Measurements from ENCODE around the gene UNC13B. TPM values are rescaled to one million over a fixed set of nuclear protein-coding genes. Genes with fewer than 3 reads are reported as not detected.

The UNC13B gene
- total and polyA plus RNA-seq, 2 experiments from 2014 or later: 7.1 to 24.3 TPM

DNA sequence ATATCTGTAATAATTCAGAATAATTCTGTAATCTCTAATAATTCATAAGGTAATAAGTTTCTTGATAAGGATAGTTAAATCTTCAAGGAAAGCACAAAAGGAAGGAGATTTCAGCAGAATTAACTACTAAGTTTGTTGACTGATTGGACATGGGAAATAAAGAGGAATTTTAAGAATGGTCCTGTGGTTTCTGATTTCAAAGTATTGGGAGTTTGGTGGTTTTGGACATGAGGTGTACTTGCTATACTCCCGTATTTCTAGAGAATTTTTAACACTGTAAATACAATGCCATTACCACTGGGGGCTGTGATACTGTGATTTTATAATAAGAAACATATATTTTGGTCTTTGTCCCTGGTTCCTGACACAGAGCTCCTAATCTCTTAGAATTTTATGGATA lies 123.9 kb downstream of the UNC13B start:
- H3K9me2 ChIP-seq (replicated peaks; ENCODE audit: insufficient read depth): no peaks in the 10 kb centered on the region
- 81% methylated on average over 1 of the region's 1 CpG for WGBS (ENCODE audit: low lambda C conversion rate, missing lambda C conversion rate)
- H3K27me3 ChIP-seq: no peaks in the 10 kb centered on the region

GRCh38 chr9:35286381-35286780 lies 124.6 kb downstream of the UNC13B start:
- H3K9me3 ChIP-seq (ENCODE audit: low read depth): no peaks in the 10 kb centered on the region
- WGBS (ENCODE audit: low lambda C conversion rate, missing lambda C conversion rate): 95% methylated on average over 1 of the region's 1 CpG
- H3K36me3 ChIP-seq (replicated peaks; ENCODE audit: insufficient read depth, low read depth): no peaks in the 10 kb centered on the region
- H3K4me3 ChIP-seq: no peak overlapping the region
- H4K20me1 ChIP-seq (ENCODE audit: insufficient read depth, poor library complexity, severe bottlenecking): no peaks in the 10 kb centered on the region
- no peaks in the 10 kb centered on the region for H3K27me3 ChIP-seq
- H3K4me2 ChIP-seq: no peak overlapping the region
- no peak overlapping the region for H3K27ac ChIP-seq
- no peaks in the 10 kb centered on the region for H3K4me1 ChIP-seq (ENCODE audit: insufficient read depth)
- no peaks in the 10 kb centered on the region for H3K9me2 ChIP-seq (replicated peaks; ENCODE audit: insufficient read depth)
- no peaks in the 10 kb centered on the region for H3K79me2 ChIP-seq
- TF ChIP-seq EZH2phosphoT487 (IDR thresholded peaks at IDR 0.05; ENCODE audit: low read depth, severe bottlenecking, unreplicated experiment): no peak
- TF ChIP-seq EZH2 (IDR thresholded peaks at IDR 0.05; ENCODE audit: borderline replicate concordance): no peak
- TF ChIP-seq, protein P1, sequence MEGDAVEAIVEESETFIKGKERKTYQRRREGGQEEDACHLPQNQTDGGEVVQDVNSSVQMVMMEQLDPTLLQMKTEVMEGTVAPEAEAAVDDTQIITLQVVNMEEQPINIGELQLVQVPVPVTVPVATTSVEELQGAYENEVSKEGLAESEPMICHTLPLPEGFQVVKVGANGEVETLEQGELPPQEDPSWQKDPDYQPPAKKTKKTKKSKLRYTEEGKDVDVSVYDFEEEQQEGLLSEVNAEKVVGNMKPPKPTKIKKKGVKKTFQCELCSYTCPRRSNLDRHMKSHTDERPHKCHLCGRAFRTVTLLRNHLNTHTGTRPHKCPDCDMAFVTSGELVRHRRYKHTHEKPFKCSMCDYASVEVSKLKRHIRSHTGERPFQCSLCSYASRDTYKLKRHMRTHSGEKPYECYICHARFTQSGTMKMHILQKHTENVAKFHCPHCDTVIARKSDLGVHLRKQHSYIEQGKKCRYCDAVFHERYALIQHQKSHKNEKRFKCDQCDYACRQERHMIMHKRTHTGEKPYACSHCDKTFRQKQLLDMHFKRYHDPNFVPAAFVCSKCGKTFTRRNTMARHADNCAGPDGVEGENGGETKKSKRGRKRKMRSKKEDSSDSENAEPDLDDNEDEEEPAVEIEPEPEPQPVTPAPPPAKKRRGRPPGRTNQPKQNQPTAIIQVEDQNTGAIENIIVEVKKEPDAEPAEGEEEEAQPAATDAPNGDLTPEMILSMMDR (IDR thresholded peaks at IDR 0.05; ENCODE audit: poor library complexity): no peak
- no peak for DNase-seq (ENCODE audit: low spot score)
- no peak overlapping the region for H2AFZ ChIP-seq

More for the DNA sequence above, 123.9 kb downstream of the UNC13B start:
- Histone ChIP-seq H3K36me3 (replicated peaks; ENCODE audit: insufficient read depth, low read depth) (no peaks in the 10 kb centered on the region), H2AFZ (no peak overlapping the region), H3K4me1 (ENCODE audit: insufficient read depth) (no peaks in the 10 kb centered on the region), H3K4me2 (no peak overlapping the region), H3K27ac (no peak overlapping the region), H3K9me3 (ENCODE audit: low read depth) (no peaks in the 10 kb centered on the region), H3K4me3 (no peak overlapping the region), H3K79me2 (no peaks in the 10 kb centered on the region), H4K20me1 (ENCODE audit: insufficient read depth, poor library complexity, severe bottlenecking) (no peaks in the 10 kb centered on the region)
- TF ChIP-seq, protein P1 (IDR thresholded peaks at IDR 0.05; ENCODE audit: poor library complexity): no peak
- no peak for TF ChIP-seq EZH2 (IDR thresholded peaks at IDR 0.05; ENCODE audit: borderline replicate concordance)
- no peak for TF ChIP-seq EZH2phosphoT487 (IDR thresholded peaks at IDR 0.05; ENCODE audit: low read depth, severe bottlenecking, unreplicated experiment)
- no peak for DNase-seq (ENCODE audit: low spot score)

DNA sequence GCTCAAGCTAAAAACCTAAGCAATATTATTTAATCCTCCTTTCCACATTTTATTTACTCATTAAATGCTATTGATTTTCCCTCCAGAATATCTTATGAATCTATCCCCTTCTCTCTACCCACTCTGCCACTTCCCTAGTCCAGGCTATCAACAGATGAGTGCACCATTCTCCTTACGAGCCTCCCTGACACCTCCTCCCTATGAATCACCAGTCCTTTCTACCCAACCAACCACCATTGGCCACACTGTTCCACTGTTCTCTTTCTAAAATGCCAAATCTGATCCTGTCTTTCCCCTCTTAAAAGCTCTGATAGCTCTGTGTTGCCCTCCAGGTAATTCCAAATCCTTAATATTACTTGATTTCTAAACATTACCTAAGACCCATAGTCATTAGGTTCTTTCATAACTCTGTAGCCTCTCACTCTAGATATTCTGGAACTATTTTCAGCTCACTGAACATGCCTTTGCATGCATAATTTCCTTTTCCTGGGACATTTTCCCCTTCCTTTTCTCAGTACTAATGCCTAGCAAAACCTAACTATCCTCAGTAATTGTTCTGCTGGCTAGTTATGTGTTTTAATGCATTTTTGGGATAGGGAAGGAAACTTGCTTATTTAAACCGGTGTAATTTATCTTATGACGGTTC lies 126.3 kb downstream of the UNC13B start:
- 90% methylated on average over 3 of the region's 3 CpGs for WGBS (ENCODE audit: low lambda C conversion rate, missing lambda C conversion rate)

GRCh38 chr9:35288778-35289177 lies 127.0 kb downstream of the UNC13B start:
- Histone ChIP-seq H3K4me2 (no peak overlapping the region), H2AFZ (no peak overlapping the region), H3K36me3 (replicated peaks; ENCODE audit: insufficient read depth, low read depth) (no peaks in the 10 kb centered on the region), H4K20me1 (ENCODE audit: insufficient read depth, poor library complexity, severe bottlenecking) (no peaks in the 10 kb centered on the region), H3K9me3 (ENCODE audit: low read depth) (no peaks in the 10 kb centered on the region), H3K4me1 (ENCODE audit: insufficient read depth) (no peaks in the 10 kb centered on the region), H3K9me2 (replicated peaks; ENCODE audit: insufficient read depth) (no peaks in the 10 kb centered on the region), H3K27me3 (no peaks in the 10 kb centered on the region), H3K27ac (no peak overlapping the region), H3K79me2 (no peaks in the 10 kb centered on the region), H3K4me3 (no peak overlapping the region)
- no peak for DNase-seq (ENCODE audit: low spot score)
- no peak for TF ChIP-seq EZH2 (IDR thresholded peaks at IDR 0.05; ENCODE audit: borderline replicate concordance)
- no peak for TF ChIP-seq EZH2phosphoT487 (IDR thresholded peaks at IDR 0.05; ENCODE audit: low read depth, severe bottlenecking, unreplicated experiment)
- TF ChIP-seq, protein P1 (IDR thresholded peaks at IDR 0.05; ENCODE audit: poor library complexity): no peak
- 90% methylated on average over 1 of the region's 1 CpG for WGBS (ENCODE audit: low lambda C conversion rate, missing lambda C conversion rate)

More for the DNA sequence above, 126.3 kb downstream of the UNC13B start:
- H3K4me2 ChIP-seq: no peak overlapping the region
- no peaks in the 10 kb centered on the region for H3K36me3 ChIP-seq (replicated peaks; ENCODE audit: insufficient read depth, low read depth)
- no peaks in the 10 kb centered on the region for H3K4me1 ChIP-seq (ENCODE audit: insufficient read depth)
- H3K9me3 ChIP-seq (ENCODE audit: low read depth): no peaks in the 10 kb centered on the region
- TF ChIP-seq EZH2phosphoT487 (IDR thresholded peaks at IDR 0.05; ENCODE audit: low read depth, severe bottlenecking, unreplicated experiment) (no peak), EZH2 (IDR thresholded peaks at IDR 0.05; ENCODE audit: borderline replicate concordance) (no peak)
- H3K27ac ChIP-seq: no peak overlapping the region
- no peaks in the 10 kb centered on the region for H4K20me1 ChIP-seq (ENCODE audit: insufficient read depth, poor library complexity, severe bottlenecking)
- H2AFZ ChIP-seq: no peak overlapping the region
- DNase-seq (ENCODE audit: low spot score): no peak
- no peaks in the 10 kb centered on the region for H3K79me2 ChIP-seq
- no peaks in the 10 kb centered on the region for H3K27me3 ChIP-seq
- no peak overlapping the region for H3K4me3 ChIP-seq
- H3K9me2 ChIP-seq (replicated peaks; ENCODE audit: insufficient read depth): no peaks in the 10 kb centered on the region
